Amniotic epithelial cell (primary cell): Measurements from ENCODE around the gene CHTF18.

Experiments used
- DNase-seq: peaks from one replicate; pipeline ENCODE4 v3.0.0-alpha.2; 2010; ENCODE audit warnings: low read depth

Gene CHTF18

GRCh38 chr16:794091-794822 lies 5.8 kb downstream of the CHTF18 start:
- DNase-seq, result no peak

DNA sequence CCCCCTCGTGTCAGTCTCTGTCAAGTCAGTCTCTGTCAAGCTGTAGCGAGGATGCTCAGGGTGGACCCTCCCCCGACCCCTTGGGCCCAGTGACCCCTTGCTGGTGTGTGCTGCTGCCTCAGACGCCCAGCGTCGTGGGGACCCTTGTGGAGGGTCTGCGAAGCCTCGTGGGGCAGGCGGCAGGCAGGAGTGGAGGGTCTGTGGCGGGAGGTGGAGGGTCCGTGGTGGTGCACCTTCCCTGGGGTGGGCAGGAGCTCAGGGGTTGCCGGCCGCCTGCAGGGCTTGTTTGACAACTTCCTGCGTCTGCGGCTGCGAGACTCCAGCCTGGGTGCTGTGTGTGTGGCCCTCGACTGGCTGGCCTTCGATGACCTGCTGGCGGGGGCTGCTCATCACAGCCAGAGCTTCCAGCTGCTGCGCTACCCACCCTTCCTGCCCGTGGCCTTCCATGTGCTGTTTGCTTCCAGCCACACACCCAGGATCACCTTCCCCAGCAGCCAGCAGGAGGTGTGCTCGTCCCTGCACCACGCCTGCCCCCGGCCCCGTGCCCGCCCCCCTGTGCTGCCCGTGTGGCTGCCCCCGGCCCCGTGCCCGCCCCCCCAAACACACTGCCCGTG lies 6.5 kb downstream of the CHTF18 start:
- DNase-seq, result no peak

DNA sequence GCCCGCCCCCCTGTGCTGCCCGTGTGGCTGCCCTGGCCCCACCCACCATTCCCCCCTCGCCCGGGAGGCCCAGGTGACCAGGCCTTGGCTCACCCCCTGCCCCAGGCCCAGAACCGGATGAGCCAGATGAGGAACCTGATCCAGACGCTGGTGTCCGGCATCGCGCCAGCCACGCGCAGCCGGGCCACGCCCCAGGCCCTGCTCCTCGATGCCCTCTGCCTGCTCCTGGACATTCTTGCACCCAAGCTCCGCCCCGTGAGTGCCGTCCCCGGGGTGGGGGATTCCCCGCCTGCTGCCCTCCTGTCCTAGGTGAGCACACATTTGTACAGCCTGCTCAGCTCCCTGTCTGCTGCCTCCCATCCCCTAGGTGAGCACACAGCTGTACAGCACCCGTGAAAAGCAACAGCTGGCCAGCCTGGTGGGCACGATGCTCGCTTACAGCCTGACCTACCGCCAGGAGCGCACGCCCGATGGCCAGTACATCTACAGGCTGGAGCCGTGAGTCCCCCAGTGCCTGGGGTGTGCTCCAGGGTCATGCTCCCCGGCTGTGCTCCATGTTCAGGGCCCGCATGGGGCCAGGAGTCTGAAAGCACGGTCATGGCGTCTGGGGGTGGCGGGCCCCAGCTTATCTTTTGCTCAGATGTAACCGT lies 7.3 kb downstream of the CHTF18 start:
- DNase-seq, result no peak

DNA sequence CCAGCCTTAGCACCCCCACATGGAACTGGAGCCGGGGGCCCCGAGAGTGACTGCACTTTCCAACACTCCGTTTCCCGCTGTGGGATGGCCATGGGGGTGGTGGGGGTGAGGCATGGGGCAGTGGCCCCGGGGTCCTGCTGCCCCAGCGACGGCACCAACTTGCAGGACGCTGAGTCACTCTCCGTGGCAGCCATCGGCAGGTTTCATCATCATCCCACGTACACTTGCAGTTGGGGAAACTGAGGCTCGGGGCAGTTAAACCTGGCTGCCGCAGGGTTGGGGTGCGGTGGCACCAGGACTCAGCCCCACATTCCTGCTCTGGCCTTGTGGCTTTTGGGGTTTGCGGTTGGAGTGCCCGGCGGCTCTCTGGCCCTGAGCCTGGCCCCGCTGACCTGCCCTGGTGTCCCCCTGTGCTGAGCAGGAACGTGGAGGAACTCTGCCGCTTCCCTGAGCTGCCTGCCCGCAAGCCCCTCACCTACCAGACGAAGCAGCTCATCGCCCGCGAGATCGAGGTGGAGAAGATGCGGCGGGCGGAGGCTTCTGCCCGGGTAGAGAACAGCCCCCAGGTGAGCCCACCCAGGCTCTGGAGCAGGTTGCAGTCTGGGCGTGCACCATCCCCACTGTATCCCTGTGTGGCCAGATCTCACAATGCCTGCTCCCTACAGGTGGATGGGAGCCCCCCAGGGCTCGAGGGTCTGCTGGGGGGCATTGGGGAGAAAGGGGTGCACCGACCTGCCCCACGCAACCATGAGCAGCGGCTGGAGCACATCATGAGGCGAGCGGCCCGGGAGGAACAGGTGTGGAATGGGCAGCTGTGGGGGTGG lies 8.1 kb downstream of the CHTF18 start:
- no peak for DNase-seq

DNA sequence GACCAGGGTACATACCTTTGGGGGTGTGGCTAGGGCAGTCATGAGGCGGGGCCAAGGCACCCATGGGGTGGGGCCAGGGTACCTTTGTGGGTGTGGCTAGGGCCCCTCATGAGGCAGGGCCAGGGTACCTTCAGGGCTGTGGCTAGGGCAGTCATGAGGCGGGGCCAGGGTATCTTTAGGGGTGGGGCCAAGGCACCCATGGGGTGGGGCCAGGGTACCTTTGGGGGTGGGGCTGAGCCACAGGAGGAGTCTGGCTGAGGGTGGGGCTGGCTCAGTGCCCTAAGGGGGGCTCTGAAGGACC lies 8.7 kb downstream of the CHTF18 start:
- DNase-seq, result no peak

DNA sequence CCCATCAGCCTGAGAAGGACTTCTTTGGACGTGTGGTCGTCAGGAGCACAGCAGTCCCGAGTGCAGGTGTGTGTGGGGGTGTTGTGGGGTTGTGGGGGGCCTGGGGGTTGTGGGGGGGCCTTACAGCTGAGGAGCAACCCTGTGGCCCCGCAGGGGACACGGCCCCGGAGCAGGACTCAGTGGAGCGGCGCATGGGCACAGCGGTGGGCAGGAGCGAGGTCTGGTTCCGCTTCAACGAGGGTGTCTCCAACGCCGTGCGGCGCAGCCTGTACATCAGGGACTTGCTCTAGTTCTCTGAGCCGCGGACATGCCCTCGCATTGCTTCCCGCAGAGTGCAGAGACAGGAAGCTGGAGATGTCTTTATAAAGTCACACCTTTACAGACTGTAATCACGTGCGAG lies 9.3 kb downstream of the CHTF18 start:
- no peak for DNase-seq

GRCh38 chr16:798666-799065 lies 10.2 kb downstream of the CHTF18 start:
- DNase-seq, result no peak

DNA sequence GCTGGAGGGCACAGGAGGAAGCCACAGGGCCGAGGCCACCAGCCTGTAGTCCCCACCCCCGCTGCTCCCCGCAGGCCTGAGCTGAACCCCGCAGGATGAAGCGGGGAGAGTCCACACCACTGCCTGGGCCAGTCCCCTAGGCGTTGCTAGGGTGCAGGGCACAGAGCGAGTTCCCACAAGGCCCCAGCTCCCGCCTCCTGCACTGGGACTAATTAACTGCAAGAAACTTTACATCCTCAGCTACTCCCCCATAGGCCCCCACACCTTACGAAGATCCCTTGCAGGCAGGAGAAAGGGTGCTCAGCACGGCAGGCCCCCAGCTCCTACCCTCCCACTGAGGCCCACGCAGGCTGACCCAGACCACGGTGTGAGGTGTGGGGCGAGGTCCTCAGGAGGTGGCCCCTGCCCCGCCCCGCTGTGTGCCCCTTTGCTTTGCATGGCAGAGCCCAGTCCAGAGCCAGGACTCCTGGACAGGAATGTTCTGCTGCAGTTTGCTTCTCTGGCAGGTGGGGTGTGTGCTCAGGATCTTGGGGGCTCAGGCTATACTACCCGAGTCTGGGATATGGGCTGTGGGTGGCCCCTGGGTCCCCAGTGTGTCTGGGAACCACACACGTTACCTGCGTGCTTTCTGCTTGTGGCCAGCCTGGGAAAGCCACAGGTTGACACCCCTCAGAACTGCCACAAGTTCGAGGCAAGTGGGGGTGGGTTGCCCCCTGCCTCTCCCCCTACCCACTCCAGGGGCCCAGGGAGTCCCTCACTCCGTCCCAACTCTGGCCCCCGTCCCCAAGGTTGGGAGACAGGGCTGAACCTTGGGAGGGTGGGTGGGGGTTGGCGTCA lies 10.9 kb downstream of the CHTF18 start:
- DNase-seq, result no peak

DNA sequence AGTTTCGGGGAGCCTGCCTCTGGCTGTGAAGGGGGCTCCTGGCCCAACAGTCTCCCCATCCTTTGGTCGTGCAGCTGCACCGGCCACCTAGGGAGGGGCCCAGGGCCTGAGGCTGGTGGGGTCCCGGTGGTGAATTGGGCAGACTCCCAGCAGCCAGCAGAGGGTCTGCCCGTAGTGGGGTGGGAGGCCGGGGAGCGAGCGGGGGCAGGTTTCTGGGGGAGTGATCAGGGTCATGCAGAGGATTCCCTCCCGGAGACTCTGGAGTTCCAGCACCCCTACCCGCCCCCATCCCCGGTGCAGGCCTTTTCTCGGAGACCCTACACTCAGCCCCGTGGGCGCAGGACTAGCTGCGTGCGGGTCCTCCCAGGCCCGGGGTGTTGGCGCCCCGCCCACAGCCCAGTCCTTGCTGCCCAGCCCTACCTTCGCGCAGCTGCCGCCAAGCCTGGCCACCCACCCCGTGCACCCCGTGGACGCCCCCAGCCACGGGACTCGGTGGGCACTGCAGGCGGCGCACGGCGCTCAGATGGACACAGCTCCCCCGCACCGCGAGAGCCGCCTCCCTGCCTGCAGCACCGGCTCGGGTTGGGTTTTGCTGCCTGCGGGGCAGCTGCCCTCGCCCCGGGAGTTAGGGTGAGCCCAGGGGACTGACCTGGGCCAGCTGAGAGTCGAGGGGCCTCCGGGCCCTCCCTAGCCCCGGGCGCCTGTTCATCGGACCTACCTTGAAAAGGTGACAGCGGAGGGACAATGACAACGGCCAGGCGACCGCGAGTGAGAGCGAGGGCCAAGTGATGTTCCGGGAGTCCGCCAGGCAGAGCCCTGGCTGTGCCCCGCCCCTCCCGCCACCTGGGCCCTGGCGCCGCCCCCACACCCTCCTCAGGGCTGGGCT lies 11.8 kb downstream of the CHTF18 start, which contains the start of gene GNG13:
GNG13 (minus strand) TSS at position 787 of the 886 bp plus-strand sequence. CDS start 1,657 bp downstream, outside the sequence.
- no peak for DNase-seq

DNA sequence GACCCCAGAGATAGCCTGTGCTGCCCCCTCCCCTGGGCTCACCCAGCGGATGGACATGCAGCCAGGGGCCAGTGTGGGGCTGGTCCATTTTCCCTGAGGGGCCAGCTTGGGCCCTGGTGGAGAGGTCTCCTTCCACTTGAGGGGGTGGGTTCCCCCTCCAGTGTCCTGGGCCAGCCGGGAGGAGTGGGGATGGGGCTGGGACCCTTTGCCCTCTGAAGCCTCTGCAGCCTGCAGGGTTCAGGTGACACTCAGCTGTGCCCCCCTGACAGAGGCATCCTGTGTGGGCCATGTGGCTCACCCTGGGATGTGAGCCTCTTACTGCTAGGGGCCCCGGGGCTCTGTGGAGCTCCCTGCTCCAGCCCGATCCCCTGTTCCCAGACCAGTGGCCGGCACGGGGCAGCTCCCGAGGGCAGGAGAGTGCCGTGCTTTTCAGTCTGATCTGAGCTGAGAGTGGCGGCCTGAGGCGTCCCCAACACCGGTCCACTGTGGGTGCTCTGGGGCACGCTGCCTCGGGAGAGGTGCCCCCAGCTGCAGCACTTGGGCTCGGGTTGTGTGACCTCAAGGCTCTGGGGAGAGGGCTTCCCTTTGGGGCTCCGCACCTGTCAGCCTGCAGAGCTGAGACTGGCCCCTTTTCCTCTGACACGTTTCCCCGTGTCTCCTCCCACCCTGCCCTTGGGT lies 12.6 kb downstream of the CHTF18 start:
- DNase-seq, result no peak

DNA sequence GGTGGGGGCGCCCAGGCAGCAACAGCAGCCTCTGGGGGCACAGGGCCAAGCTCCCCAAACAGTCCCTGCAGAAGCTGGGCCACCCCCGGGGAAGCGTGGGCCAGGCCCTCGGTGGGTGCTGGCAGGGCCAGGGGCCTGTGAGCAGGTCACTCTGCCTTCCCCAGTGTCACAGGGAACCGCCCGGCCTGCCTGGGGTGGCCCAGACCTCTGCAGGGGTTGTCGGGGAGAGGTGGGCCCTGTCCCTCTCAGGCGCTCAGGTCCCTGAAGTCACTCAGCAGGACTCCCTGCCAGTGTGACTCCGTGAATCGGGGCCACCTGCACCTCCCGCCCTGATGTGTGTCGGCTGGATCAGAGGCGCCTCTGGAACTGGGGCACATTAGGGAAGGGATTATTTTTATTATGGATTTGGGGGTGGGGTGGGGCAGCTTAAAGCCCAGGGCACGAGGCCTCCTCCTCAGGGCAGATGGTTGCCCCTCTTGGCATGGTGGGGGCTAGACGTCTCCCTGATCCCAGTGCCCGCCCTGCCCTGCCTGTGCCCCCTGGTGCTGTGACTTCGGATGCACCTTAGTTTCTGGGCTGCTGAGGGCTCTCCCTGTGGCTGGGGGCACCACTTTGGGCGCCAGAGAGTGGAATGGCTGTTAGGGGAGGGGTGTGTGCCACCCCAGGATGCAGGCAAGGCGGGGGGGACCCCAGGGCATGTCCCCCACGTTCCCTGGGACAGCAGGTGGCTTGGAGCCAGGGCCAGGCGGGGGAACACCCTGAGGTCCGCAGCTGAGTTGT lies 13.4 kb downstream of the CHTF18 start:
- no peak for DNase-seq

DNA sequence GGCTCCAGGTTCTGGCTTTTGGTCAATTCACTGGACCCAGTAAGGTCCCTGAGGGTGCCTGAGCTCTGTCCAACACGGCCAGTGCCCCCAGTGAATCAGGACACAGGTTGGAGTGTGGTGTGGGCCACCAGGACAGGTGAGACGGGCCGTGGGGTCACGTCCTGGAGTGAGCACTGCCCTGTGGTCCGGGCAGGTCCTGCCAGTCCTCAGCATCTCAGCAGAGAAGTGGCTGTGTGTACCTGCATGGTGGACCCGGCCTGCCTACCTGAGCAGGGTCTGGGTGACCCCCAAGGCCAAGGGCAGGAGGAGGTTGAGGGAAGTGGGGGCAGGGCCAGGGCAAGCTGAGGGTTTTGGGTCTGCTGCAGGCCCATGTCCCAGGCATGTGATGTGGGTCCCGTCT lies 14.0 kb downstream of the CHTF18 start:
- DNase-seq, result no peak

DNA sequence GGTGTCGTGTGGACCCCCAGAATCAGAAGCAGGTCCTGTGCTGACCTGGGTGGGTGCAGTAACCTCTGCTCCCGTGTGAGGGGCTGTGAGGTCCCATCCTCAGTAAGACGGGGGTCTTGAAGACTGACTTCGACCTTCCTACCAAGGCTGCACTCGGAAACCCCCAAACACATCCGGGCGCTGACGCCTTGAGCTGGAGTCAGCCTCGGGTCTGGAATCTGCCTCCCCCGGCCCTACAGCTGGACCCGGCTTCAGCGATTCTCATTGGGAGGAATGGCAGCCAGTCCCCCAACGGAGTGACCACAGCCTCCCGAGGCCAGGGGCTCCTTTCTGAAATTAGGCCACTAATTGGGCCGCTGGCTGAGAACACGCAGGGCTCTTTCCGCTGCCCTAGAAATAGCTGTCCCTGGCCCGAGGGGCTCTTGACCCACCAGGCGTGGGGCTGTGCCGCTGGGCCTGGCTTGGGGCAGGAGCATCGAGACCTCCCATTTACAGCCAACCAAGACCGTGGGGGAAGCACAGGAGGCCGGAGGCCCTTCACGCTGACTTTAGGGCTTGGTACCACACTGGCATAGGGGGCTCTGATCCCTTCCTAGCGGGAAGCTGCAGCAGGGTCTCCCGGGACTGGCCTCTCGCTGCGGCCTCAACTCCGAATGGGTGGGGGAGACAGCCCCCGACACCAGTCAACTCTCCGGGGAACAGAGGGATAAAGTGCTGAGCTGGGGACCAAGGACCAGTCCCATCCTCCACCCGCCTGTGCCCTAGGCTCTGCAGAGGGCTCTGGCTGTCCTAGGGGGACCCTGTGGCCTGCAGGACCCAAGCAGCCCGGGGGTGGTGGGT lies 14.7 kb downstream of the CHTF18 start:
- no peak for DNase-seq

DNA sequence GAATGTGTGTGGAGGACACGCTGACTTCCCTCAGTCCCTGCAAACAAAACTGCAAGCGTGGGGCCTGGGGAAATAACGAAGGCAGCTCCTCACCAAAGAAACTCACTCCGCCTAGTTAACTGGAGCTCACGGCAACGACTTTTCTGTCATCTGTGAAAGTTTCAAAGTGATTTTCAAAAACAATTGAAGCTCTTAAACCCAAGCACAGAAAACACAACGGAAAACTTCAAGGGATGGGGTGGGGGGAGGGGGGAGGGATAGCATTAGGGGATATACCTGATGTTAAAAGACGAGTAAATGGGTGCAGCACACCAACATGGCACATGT lies 15.3 kb downstream of the CHTF18 start:
- DNase-seq, result no peak

DNA sequence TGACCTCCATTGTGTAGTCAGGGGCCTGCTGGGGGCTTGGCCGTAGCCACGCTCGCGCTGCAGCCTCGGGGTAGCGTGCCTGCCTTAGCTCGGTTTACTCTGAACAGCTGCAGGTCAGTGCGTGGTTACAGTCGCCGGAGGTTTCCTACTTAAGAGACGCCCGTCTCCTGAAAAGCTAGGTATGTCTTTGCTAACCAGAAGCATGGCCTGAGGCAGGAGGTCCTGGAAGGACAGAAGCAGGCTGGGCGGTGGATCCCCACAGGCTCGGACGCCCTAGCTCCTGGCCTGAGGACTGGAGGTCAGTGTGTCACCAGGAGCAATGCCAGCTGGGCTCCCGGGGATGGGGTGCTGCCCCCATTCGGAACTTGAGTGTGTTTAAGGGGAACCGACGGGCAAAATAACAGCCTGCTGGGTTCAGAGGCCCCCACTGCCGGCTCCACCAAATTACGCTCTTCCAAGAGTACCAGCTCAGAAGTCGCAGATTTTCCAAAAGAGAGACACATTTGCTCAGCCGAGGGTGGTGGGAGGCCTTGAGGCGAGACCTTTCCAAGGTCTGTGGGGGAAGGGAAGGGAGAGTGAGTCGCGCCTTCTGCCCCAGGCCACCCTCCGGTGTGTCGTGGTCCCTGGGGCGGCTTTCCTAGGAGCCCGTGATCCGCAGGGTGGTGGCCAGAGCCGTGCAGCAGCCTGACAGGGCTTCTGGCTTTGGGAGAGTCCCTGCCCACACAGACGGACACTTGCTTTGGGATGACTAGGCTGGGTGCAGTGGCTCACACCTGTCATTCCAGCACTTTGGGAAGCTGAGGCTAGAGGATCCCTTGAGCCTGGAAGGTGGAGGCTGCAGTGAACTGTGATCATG lies 16.0 kb downstream of the CHTF18 start:
- DNase-seq, result no peak

GRCh38 chr16:805474-805873 lies 17.1 kb downstream of the CHTF18 start:
- DNase-seq, result no peak

DNA sequence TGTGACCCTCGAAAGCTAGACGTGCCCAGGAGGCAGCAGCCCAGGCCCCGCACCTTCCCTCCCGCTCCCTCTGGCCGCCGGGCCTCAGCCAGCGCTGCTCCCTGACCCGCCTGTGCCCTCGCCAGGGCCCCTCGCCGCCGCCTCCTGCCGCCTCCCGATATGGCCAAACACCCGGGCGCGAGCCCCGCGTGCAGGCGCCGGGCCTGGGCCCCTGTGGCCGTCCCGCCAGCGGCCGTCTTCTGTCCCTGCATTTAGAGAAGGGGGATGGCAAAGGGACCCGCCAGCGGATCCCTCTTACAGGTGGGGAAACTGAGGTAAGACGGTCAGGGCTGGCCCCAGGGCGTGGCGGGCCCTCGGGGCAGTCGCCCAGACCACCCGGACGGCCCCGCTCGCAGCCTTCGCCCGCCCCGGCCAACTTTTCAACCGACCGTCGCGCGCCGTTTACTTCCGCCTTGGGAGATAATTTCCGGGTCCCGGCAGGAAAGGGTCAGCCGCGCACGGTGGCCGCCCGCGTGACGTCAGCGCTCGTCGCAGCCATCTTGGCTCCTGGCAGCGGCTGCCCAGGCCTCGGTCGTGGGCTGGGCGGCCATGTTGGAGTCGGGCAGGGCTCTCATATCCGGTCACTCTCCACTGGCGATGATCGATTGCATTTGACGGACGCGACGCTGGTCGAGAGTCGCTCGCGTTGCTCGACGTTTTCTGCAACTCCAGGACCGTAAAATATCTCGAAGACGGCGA lies 19.1 kb downstream of the CHTF18 start:
- peak; percentile 81 for DNase-seq
